HCT116 (cell line): ENCODE results near the gene PRPF6. TPM values are rescaled to one million over a fixed set of nuclear protein-coding genes. Genes with fewer than 3 reads are reported as not detected.

Experiments used
- ATAC-seq: fragments of 200-7000 bp; cut with Tn5 transposase; 2 replicates; pipeline ENCODE4 v1.9.1; 2020; ENCODE audit warnings: mild to moderate bottlenecking, moderate library complexity
- BruUV-seq: library from RNA; stranded (reverse); fragments of 400-500 nt; replicated peaks from 2 replicates; lab custom pipeline; 2021; lab: Mats Ljungman, UMichigan
- CTCF ChIA-PET: fragments of 300-600 bp; sonication (Branson Sonifier 250); formaldehyde crosslinking; loops from one replicate; lab custom pipeline; 2021; ENCODE audit warnings: antibody characterized with exemption; lab: Charles Lee
- POLR2A ChIA-PET: fragments of 300-600, 350-600 bp; sonication (Branson Sonifier 250); formaldehyde crosslinking; loops from one replicate; lab custom pipeline; 2021; ENCODE audit warnings: antibody characterized with exemption; lab: Charles Lee
- RAD21 ChIA-PET, 2 experiments: fragments of 300-600 bp; sonication (Branson Sonifier 250); formaldehyde crosslinking; loops; one replicate each; lab custom pipeline; 2023; ENCODE audit warnings: low total read pairs in 2 of 2; ENCODE audit not compliant: uncharacterized antibody in 2 of 2, unreplicated experiment in 2 of 2, low non-redundant PET in 1 of 2; lab: Charles Lee
- DNase-seq: peaks from one replicate; pipeline ENCODE4 v3.0.0-alpha.2; 2010; ENCODE audit warnings: low read depth, low spot score
- H2AFZ ChIP-seq: fragments of 200-600 bp; shearing (Covaris generic), sonication (generic); 2 replicates; pipeline ENCODE4 v1.6.1; 2017; ENCODE audit warnings: low read depth, mixed run types, mixed read lengths, antibody characterized with exemption, low read length; ENCODE audit not compliant: poor library complexity, severe bottlenecking
- H3K27ac ChIP-seq: 2 replicates; pipeline ENCODE4 v1.5.1; 2012; ENCODE audit warnings: low read depth, low read length
- H3K27me3 ChIP-seq: fragments of 200-600 bp; sonication (generic); 2 replicates; pipeline ENCODE4 v1.6.1; 2016; ENCODE audit warnings: mixed run types, low read length, mixed read lengths; ENCODE audit not compliant: insufficient read depth
- H3K36me3 ChIP-seq, 2 experiments: fragments of 200-500 bp in 1 of 2; fragments of 200-600 bp in 1 of 2; sonication (Bioruptor generic) in 1 of 2; sonication (generic) in 1 of 2; 2 replicates each; pipeline versions ENCODE4 v1.5.1 to v1.6.1; 2014 to 2016; ENCODE audit warnings: low read length in 2 of 2, inconsistent platforms in 1 of 2, mixed read lengths in 1 of 2, mixed run types in 1 of 2; ENCODE audit not compliant: insufficient read depth in 2 of 2, control insufficient read depth in 1 of 2
- H3K4me1 ChIP-seq, 2 experiments: fragments of 200-600 bp in 1 of 2; sonication (generic) in 1 of 2; 2 replicates each; pipeline versions ENCODE4 v1.5.1 to v1.6.1; 2012 to 2017; ENCODE audit warnings: low read length in 2 of 2, inconsistent platforms in 1 of 2, mild to moderate bottlenecking in 1 of 2, mixed read lengths in 1 of 2, mixed run types in 1 of 2, moderate library complexity in 1 of 2; ENCODE audit not compliant: insufficient read depth in 2 of 2, control insufficient read depth in 1 of 2
- H3K4me2 ChIP-seq: fragments of 200-600 bp; sonication (generic); 2 replicates; pipeline ENCODE4 v1.6.1; 2017; ENCODE audit warnings: mixed run types, low read length, mixed read lengths
- H3K4me3 ChIP-seq, 2 experiments: fragments of 200-600 bp in 1 of 2; sonication (generic) in 1 of 2; replicated peaks in 1 of 2; 2 replicates each; pipeline ENCODE4 v1.5.1; 2011 to 2016; ENCODE audit warnings: low read length in 2 of 2, control low read depth in 1 of 2, low read depth in 1 of 2, mild to moderate bottlenecking in 1 of 2, mixed read lengths in 1 of 2, mixed run types in 1 of 2
- H3K79me2 ChIP-seq: fragments of 200-600 bp; sonication (generic); 2 replicates; pipeline ENCODE4 v1.6.1; 2017; ENCODE audit warnings: mild to moderate bottlenecking, mixed run types, low read length, moderate library complexity, mixed read lengths; ENCODE audit not compliant: insufficient read depth
- H3K9ac ChIP-seq: fragments of 200-600 bp; sonication (generic); 2 replicates; pipeline ENCODE4 v1.6.1; 2016; ENCODE audit warnings: low read length, mixed read lengths
- H3K9me2 ChIP-seq: fragments of 200-600 bp; sonication (generic), shearing (Covaris generic); 2 replicates; pipeline ENCODE4 v1.6.1; 2017; ENCODE audit warnings: mixed run types, mild to moderate bottlenecking, moderate library complexity; ENCODE audit not compliant: insufficient read depth
- H3K9me3 ChIP-seq, 2 experiments: fragments of 200-500 bp in 1 of 2; fragments of 200-600 bp in 1 of 2; sonication (Bioruptor generic) in 1 of 2; sonication (generic) in 1 of 2; 2 replicates each; pipeline ENCODE4 v1.6.1; 2014 to 2017; ENCODE audit warnings: low read length in 2 of 2, mixed read lengths in 2 of 2, inconsistent platforms in 1 of 2, low read depth in 1 of 2, mild to moderate bottlenecking in 1 of 2, mixed run types in 1 of 2, moderate library complexity in 1 of 2; ENCODE audit not compliant: control insufficient read depth in 1 of 2, insufficient read depth in 1 of 2
- H4K20me1 ChIP-seq: fragments of 200-600 bp; sonication (generic), shearing (Covaris generic); 2 replicates; pipeline ENCODE4 v1.6.1; 2017; ENCODE audit warnings: mixed run types, mild to moderate bottlenecking, moderate library complexity; ENCODE audit not compliant: insufficient read depth
- ATF3 ChIP-seq: IDR thresholded peaks from 2 replicates; pipeline ENCODE4 v1.6.1; 2012
- CBX3 ChIP-seq: IDR thresholded peaks from 2 replicates; pipeline ENCODE4 v1.6.1; 2012; ENCODE audit warnings: low read depth
- ELF1 ChIP-seq: IDR thresholded peaks from 2 replicates; pipeline ENCODE4 v1.6.1; 2012; ENCODE audit warnings: low read depth, borderline replicate concordance
- EZH2 ChIP-seq: fragments of 200-600 bp; sonication (generic); IDR thresholded peaks from 2 replicates; pipeline ENCODE4 v1.6.1; 2017; ENCODE audit warnings: antibody characterized with exemption, mixed run types
- JUND ChIP-seq: IDR thresholded peaks from 2 replicates; pipeline ENCODE4 v1.6.1; 2012
- MAX ChIP-seq: IDR thresholded peaks from 2 replicates; pipeline ENCODE4 v1.6.1; 2012
- SIN3A ChIP-seq: IDR thresholded peaks from 2 replicates; pipeline ENCODE4 v1.6.1; 2012; ENCODE audit warnings: low read depth
- SP1 ChIP-seq: IDR thresholded peaks from 2 replicates; pipeline ENCODE4 v1.6.1; 2012; ENCODE audit warnings: low read depth
- SRF ChIP-seq: IDR thresholded peaks from 2 replicates; pipeline ENCODE4 v1.6.1; 2012; ENCODE audit warnings: low read depth
- TCF7L2 ChIP-seq: IDR thresholded peaks from 2 replicates; pipeline ENCODE4 v1.7.0; 2011; ENCODE audit warnings: borderline replicate concordance, inconsistent platforms; ENCODE audit not compliant: insufficient read depth, insufficient read length; ENCODE audit errors: extremely low read depth
- ZFX ChIP-seq: fragments of 450-650 bp; IDR thresholded peaks from 2 replicates; pipeline ENCODE4 v1.6.1; 2017
- intact Hi-C: fragments of 100-400 bp; cut with micrococcal nuclease; formaldehyde crosslinking; loops from 2 replicates; pipeline ENCODE4 v1.10.0; 2022
- total RNA-seq: library from RNA; stranded (reverse); gene quantifications from one replicate; pipeline ENCODE4 v1.2.1, GENCODE V29; 2021; ENCODE audit not compliant: unreplicated experiment
- TF ChIP-seq, protein P1 (sequence below): IDR thresholded peaks from 2 replicates; pipeline ENCODE4 v1.6.1; 2012; ENCODE audit warnings: low read depth
- TF ChIP-seq, protein P2 (sequence below): IDR thresholded peaks from 2 replicates; pipeline ENCODE4 v1.6.1; 2011; ENCODE audit warnings: mild to moderate bottlenecking, low read length, moderate library complexity; ENCODE audit not compliant: insufficient replicate concordance; ENCODE audit errors: extremely low read depth

PRPF6 gene
- total RNA-seq, 1 experiment from 2014 or later = 74.9 TPM

- TF ChIP-seq, protein P1, sequence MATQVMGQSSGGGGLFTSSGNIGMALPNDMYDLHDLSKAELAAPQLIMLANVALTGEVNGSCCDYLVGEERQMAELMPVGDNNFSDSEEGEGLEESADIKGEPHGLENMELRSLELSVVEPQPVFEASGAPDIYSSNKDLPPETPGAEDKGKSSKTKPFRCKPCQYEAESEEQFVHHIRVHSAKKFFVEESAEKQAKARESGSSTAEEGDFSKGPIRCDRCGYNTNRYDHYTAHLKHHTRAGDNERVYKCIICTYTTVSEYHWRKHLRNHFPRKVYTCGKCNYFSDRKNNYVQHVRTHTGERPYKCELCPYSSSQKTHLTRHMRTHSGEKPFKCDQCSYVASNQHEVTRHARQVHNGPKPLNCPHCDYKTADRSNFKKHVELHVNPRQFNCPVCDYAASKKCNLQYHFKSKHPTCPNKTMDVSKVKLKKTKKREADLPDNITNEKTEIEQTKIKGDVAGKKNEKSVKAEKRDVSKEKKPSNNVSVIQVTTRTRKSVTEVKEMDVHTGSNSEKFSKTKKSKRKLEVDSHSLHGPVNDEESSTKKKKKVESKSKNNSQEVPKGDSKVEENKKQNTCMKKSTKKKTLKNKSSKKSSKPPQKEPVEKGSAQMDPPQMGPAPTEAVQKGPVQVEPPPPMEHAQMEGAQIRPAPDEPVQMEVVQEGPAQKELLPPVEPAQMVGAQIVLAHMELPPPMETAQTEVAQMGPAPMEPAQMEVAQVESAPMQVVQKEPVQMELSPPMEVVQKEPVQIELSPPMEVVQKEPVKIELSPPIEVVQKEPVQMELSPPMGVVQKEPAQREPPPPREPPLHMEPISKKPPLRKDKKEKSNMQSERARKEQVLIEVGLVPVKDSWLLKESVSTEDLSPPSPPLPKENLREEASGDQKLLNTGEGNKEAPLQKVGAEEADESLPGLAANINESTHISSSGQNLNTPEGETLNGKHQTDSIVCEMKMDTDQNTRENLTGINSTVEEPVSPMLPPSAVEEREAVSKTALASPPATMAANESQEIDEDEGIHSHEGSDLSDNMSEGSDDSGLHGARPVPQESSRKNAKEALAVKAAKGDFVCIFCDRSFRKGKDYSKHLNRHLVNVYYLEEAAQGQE = no peak
- TF ChIP-seq SP1 (no peak), CBX3 (no peak), JUND (no peak)
- TF ChIP-seq, protein P2, sequence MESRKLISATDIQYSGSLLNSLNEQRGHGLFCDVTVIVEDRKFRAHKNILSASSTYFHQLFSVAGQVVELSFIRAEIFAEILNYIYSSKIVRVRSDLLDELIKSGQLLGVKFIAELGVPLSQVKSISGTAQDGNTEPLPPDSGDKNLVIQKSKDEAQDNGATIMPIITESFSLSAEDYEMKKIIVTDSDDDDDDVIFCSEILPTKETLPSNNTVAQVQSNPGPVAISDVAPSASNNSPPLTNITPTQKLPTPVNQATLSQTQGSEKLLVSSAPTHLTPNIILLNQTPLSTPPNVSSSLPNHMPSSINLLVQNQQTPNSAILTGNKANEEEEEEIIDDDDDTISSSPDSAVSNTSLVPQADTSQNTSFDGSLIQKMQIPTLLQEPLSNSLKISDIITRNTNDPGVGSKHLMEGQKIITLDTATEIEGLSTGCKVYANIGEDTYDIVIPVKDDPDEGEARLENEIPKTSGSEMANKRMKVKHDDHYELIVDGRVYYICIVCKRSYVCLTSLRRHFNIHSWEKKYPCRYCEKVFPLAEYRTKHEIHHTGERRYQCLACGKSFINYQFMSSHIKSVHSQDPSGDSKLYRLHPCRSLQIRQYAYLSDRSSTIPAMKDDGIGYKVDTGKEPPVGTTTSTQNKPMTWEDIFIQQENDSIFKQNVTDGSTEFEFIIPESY = no peak
These were observed 45.0 kb downstream of the PRPF6 start (continued) for GRCh38 chr20:64025826-64026412.

GRCh38 chr20:64027981-64028685 lies 47.2 kb downstream of the PRPF6 start:
- no peak for DNase-seq
- H3K4me1 ChIP-seq = no peaks in the 10 kb centered on the region
- intact Hi-C loops = no loop called here
- H3K9ac ChIP-seq = no peak overlapping the region
- H3K4me3 ChIP-seq = no peak overlapping the region
- ChIA-PET POLR2A (no interaction called here), CTCF (no interaction called here), RAD21 (no interaction called here)
- no peak overlapping the region for H3K4me2 ChIP-seq
- ATAC-seq = peak; percentile 29; the same call in 1 of the 2 replicates
- H3K9me3 ChIP-seq = no peaks in the 10 kb centered on the region
- no peaks in the 10 kb centered on the region for H3K27me3 ChIP-seq
- no peaks in the 10 kb centered on the region for H3K9me2 ChIP-seq
- peaks cover 23 to 30% of the 10 kb centered on the region in 2 experiments; a peak in 3 of 4 replicates for H3K36me3 ChIP-seq
- no peak overlapping the region for H2AFZ ChIP-seq
- no peaks in the 10 kb centered on the region for H4K20me1 ChIP-seq
- H3K27ac ChIP-seq = no peak overlapping the region
- no TSS peak for BruUV-seq
- no peak for TF ChIP-seq ELF1
- TF ChIP-seq ZFX = no peak
- TF ChIP-seq TCF7L2 = no peak
- TF ChIP-seq SRF = no peak
- no peak for TF ChIP-seq MAX
- no peak for TF ChIP-seq SIN3A
- TF ChIP-seq ATF3 = no peak
- TF ChIP-seq EZH2 = no peak
- TF ChIP-seq, all 23 proteins: peak for 0
- H3K79me2 ChIP-seq = no peaks in the 10 kb centered on the region
